AG04450 (cell line): Measurements from ENCODE around the gene CXADR. TPM values are rescaled to one million over a fixed set of nuclear protein-coding genes. Genes with fewer than 3 reads are reported as not detected.

ENCODE experiments used
- CTCF ChIA-PET: fragments of 300-600, 350-600 bp; formaldehyde crosslinking; extraction: SDS; loops from one replicate; lab custom pipeline; 2022; ENCODE audit warnings: antibody characterized with exemption, inconsistent platforms; lab: Charles Lee
- POLR2A ChIA-PET: fragments of 350-600 bp; formaldehyde crosslinking; extraction: SDS; loops from one replicate; lab custom pipeline; 2021; ENCODE audit warnings: antibody characterized with exemption, inconsistent platforms; lab: Yijun Ruan, JAX
- DNase-seq: peaks from one replicate; pipeline ENCODE4 v3.0.0-alpha.2; 2011; ENCODE audit warnings: low read depth, low spot score
- H3K27ac ChIP-seq: one replicate; pipeline ENCODE4 v1.5.1; 2012; ENCODE audit warnings: low read depth, low read length, control low read depth
- H3K27me3 ChIP-seq: one replicate; pipeline ENCODE4 v1.6.0; 2012; ENCODE audit warnings: low read length; ENCODE audit not compliant: control insufficient read depth, insufficient read depth
- H3K4me3 ChIP-seq: 2 replicates; pipeline ENCODE4 v1.5.1; 2011; ENCODE audit warnings: mild to moderate bottlenecking, low read depth, low read length, control low read depth
- H3K9me3 ChIP-seq: 2 replicates; pipeline ENCODE4 v1.5.1; 2012; ENCODE audit warnings: low read length; ENCODE audit not compliant: control insufficient read depth, insufficient read depth
- polyA plus RNA-seq: library from polyadenylated mRNA; depleted of rRNA; stranded (reverse); fragments of >200 nt; gene quantifications from 2 replicates; pipeline ENCODE4 v1.2.3, GENCODE V29; 2011
- TF ChIP-seq, protein P1 (sequence below): IDR thresholded peaks from 2 replicates; pipeline ENCODE4 v1.5.1; 2011; ENCODE audit warnings: low read depth, low read length, control low read depth, inconsistent platforms

CXADR gene
- polyA plus RNA-seq, 1 experiment, result 0.99 TPM

GRCh38 chr21:17492415-17493168 is 20.3 kb upstream of the CXADR start:
- no peak overlapping the region for H3K4me3 ChIP-seq
- H3K27me3 ChIP-seq, result no peaks in the 10 kb centered on the region
- ChIA-PET CTCF (interaction anchor here (1.3 kb wide), 1 partner anchor 93 kb away, joined by 4 read pairs; no protein-coding TSS in a partner anchor), POLR2A (interaction anchor here (0.6 to 1.0 kb wide), 3 partner anchors 10 to 110 kb away, joined by 3 to 5 read pairs (median 3); no protein-coding TSS in a partner anchor)
- no peaks in the 10 kb centered on the region for H3K9me3 ChIP-seq
- no peak overlapping the region for H3K27ac ChIP-seq
- TF ChIP-seq, protein P1, sequence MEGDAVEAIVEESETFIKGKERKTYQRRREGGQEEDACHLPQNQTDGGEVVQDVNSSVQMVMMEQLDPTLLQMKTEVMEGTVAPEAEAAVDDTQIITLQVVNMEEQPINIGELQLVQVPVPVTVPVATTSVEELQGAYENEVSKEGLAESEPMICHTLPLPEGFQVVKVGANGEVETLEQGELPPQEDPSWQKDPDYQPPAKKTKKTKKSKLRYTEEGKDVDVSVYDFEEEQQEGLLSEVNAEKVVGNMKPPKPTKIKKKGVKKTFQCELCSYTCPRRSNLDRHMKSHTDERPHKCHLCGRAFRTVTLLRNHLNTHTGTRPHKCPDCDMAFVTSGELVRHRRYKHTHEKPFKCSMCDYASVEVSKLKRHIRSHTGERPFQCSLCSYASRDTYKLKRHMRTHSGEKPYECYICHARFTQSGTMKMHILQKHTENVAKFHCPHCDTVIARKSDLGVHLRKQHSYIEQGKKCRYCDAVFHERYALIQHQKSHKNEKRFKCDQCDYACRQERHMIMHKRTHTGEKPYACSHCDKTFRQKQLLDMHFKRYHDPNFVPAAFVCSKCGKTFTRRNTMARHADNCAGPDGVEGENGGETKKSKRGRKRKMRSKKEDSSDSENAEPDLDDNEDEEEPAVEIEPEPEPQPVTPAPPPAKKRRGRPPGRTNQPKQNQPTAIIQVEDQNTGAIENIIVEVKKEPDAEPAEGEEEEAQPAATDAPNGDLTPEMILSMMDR, result no peak
- no peak for DNase-seq

DNA sequence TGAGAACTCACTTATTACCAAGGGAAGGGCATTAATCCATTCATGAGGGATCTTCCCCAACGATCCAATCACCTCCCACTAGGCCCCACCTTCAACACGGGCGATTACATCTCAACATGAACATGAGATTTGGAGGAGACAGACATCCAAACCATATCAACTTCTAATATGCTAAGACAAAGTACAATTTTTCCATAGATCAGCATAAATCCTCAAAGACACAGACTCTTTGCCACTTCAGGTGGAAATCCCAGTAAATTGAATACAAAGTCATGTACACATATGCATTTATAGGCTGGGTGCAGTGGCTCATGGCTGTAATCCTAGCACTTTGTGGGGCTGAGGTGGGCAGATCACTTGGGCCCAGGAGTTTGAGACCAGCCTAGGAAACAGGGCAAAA is 18.8 kb upstream of the CXADR start:
- H3K27me3 ChIP-seq, result no peaks in the 10 kb centered on the region
- TF ChIP-seq, protein P1, result no peak
- ChIA-PET POLR2A (no interaction called here), CTCF (no interaction called here)
- no peak overlapping the region for H3K4me3 ChIP-seq
- H3K27ac ChIP-seq, result no peak overlapping the region
- no peak for DNase-seq
- H3K9me3 ChIP-seq, result no peaks in the 10 kb centered on the region

- H3K9me3 ChIP-seq, result no peaks in the 10 kb centered on the region
- CTCF ChIA-PET, result interaction anchor here (2.5 kb wide), 1 partner anchor 16 kb away, joined by 6 read pairs; no protein-coding TSS in a partner anchor
- POLR2A ChIA-PET, result interaction anchor here (0.7 to 1.0 kb wide), 2 partner anchors 76 to 208 kb away, joined by 3 read pairs; no protein-coding TSS in a partner anchor
- DNase-seq, result no peak
- no peak overlapping the region for H3K27ac ChIP-seq
- peaks cover 3% of the 10 kb centered on the region for H3K27me3 ChIP-seq
- TF ChIP-seq, protein P1, result no peak
- H3K4me3 ChIP-seq, result no peak overlapping the region
Observed at GRCh38 chr21:17495680-17496079, 17.2 kb upstream of the CXADR start.

- TF ChIP-seq, protein P1, result no peak
- Histone ChIP-seq H3K9me3 (no peaks in the 10 kb centered on the region), H3K4me3 (no peak overlapping the region), H3K27me3 (peaks cover 3% of the 10 kb centered on the region), H3K27ac (no peak overlapping the region)
- ChIA-PET CTCF (no interaction called here), POLR2A (no interaction called here)
- no peak for DNase-seq
Observed at GRCh38 chr21:17497316-17497715, 15.5 kb upstream of the CXADR start.

GRCh38 chr21:17498586-17498985 is 14.3 kb upstream of the CXADR start:
- H3K27me3 ChIP-seq, result peaks cover 3% of the 10 kb centered on the region
- H3K4me3 ChIP-seq, result no peak overlapping the region
- ChIA-PET POLR2A (no interaction called here), CTCF (no interaction called here)
- no peak overlapping the region for H3K27ac ChIP-seq
- DNase-seq, result no peak
- TF ChIP-seq, protein P1, result no peak
- no peaks in the 10 kb centered on the region for H3K9me3 ChIP-seq
